ENCODE results near the gene FCN1.
"Not testable (repeated sequence)": the region's sequence is repeated elsewhere in the genome, so short reads cannot be mapped to it uniquely, and the experiment has no call there.

The FCN1 gene

DNA sequence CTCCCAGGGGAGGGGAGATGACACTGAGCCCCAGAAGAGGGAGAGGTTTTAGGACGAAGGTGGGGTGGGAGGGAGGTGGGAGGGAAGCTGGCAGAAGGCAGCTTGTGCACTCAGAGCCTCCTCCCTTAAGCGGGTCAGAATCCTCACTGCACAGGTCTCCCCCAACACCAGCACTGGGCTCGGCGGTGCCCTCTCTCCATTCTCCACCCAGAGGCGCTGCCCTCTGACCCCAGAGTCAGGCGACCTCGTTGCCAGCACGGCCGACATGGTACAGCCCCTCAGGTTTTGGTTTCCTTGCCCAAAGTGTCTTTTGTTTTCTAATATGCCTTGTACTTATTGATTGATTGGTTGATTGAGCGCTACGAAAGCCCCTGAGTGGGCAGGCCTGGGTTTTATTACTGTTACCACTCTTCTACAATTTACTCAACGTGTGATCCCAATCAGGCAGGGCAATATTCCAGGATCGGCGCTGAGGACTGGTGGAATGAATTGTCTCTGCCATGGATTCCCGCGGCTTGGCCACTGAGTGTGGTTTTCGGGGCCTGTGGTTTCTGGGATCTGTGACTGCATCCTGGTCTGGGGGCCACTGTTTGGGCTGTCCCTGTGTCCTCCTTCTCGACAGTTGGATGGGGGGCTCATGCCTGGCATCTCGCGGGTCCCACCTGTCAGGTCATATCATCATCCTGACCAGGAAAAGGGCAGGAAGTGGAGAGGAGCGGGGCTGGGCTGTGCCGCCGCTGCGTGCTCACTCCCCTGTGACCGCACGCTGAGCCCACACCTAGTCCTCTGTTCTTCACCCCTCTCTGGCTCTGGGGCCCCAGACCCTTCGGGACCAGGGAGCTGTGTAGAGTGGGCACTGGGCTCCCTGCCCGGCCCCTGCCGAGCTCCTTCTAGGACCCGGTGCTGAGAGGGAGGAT lies 46.7 kb downstream of the FCN1 start:
- no peak for DNase-seq

DNA sequence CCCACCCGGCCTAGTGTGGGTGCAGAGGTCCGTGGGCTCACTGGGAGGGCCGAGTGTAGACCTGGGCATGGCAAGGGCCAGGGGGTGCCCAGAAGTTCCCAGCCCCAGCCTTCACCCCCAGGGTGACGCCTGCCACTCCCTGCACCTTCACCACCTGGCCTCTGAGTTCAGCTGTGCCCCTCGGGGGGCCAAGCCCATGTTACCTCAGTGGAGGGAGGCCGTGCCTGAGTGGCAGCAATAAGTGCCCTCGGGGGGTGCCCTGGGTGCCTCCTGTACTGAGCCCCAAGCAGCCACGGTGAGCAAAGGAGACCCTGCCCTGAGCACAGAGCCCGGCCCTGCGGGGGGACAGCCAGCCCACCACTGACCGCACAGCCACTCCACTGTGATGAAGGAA lies 47.4 kb downstream of the FCN1 start:
- DNase-seq, result no peak

DNA sequence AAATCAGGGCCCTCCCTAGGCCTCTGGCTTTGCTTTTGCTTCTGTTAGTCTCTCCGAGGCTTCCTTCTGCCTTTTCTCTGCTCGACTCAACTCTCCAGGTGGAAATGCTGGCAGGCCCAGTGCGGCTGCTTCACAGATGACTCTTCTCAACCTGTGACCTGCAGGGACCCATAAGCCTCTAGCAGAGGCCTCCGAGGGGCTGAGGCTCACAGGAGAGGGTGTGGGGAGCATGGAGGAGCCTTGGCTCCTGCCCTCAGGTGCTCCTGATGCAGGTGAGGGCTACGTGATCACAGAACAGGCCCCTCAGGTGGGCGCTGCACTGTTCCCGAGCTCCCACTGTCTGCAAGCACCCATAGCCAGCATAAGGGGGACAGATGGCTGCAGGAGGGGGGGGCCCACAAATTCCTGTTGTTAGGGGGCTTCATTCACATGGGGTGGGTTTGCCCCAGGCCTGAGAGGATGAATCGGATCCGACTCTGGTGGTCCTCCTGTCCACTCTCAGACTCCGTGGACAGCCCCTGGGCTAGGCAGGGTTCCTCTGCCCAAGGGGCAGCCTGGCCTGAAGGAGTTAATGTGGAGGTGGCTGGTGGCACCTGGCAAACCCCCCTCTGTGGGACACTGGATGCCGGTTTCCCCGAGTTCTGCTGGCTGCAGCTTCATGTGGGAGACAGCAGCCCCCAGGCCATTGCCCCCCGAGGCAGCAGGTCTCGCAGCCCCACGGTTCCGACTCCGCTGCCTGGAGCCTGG lies 48.0 kb downstream of the FCN1 start:
- no peak for DNase-seq

DNA sequence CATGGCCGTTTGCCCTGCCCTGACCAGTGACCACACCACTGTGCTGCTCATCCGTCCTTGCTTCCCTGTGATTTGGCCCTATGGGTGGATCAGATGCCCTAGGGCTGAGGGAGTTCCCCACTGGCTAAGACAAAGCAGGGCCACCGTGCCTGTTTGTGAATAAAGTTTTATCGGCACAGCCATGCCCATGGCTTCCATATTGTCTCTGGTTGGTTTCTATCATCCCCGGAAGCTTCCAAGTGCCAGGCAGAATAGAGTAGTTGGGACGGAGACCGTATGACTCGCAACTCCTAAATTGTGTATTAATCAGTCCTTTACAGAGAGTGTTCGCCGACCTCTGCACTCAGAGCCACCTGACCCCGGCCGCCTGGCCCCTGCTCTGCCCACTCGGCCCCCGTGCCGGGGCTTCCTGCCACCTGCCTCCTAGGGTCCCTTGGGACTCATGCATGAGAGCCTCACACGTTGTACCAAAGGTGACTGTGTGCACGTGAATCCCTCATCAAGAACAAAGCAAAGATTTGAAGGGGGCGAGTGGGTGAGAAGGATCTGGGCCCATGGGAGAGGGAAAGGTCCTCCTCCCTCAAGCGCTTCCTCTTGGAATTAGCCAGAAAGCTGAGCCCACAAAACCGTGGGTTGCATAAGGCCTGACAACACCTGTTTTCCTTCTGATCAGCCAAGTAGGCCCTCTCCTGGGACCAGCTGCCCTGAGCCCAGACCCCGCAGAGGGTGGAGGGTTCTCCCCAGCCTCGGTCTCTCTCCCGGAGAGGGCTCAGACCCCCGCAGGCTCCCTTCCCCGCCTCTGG lies 48.8 kb downstream of the FCN1 start:
- no peak for DNase-seq

DNA sequence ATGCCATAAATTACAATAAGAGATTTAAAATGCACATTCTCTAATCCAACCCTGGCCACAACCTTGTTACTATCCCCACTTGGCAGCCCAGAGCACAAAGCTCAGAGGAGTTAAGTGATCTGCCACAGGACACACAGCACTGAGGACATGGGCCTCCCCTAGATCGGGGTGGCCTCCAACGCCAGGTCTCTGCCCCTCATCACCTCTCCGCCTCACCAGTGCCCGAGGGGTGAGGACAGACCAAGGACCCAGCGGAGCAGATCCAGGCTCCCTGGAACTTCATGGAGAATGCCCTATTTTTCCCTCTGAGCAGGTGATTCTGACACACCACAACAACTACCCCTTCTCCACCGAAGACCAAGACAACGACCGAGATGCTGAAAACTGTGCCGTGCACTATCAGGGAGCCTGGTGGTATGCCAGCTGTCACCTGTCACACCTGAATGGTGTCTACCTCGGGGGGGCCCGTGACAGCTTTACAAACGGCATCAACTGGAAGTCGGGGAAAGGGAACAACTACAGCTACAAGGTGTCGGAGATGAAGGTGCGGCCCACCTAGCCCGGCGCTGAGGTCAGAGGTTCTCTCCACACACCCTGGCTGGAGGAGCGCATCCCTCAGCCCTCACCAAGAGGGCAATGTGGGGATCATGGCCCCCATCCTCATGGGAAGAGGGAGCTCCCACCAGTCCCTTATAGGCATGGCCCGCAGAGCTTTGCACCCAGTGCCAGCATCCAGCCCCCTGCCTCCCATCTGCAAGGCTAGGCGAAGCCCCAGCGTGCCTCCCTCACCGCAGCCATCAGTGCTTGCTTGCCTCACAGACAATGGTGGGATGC lies 49.6 kb downstream of the FCN1 start:
- DNase-seq, result no peak

DNA sequence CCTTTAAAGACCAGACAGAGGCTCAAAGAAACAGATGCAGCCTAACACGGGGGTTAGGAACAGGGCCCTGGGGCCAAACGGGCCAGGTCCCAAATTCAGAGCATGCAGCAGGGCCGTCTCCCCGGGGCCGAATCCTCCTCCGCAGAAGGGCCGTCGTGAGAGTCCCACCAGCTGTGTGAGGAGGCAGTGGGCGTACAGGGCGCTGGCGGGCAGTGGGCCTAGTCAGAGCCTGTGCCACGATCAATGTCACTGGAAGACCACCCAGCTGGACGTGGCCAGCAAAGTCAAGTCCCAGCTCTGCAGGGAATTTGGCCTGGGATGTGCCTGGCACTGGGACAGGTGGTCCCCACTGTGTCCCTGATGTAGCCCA lies 52.9 kb downstream of the FCN1 start:
- DNase-seq, result no peak

DNA sequence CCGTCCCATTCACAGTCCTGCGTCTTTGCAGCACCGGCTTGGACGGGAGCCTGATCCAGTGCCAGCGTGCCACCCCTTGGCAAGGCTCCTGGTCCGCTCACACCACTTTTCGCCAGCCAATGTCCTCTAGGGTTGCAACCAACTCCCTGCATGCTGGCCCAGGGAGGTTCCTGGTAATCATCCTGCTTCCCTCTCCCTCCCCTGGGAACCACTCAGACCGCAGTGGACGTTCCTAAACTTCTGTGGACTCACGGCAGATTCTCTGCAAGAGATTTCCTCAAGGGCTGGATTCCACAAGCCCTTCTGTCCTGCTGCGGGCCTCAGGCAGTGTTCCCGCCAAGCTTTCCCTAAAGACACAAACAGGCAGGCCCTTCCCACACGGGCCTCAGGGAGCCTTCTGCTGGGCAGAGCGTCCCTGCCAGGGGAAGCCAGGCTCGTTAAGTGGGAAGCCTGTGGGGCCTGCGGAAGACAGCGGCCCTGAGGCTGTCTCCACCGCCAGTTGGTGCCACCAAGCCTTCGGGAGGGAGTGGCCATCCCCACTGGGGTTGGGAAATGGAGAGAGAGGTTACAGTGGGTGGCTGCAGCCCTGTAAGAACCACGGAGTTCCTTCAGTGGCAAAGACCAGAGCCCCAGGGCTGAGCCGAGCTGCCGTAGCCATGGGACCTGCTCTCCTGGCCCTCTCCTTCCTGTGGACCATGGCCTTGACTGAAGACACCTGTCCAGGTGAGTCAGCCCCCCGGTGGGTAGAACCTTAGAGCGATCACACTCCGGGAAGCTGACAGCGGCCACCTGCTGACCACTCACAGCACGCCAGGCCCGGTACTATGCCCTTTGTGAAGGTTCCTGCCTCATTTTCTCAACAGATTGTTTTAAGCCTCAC lies 53.5 kb downstream of the FCN1 start:
- DNase-seq, result no peak

DNA sequence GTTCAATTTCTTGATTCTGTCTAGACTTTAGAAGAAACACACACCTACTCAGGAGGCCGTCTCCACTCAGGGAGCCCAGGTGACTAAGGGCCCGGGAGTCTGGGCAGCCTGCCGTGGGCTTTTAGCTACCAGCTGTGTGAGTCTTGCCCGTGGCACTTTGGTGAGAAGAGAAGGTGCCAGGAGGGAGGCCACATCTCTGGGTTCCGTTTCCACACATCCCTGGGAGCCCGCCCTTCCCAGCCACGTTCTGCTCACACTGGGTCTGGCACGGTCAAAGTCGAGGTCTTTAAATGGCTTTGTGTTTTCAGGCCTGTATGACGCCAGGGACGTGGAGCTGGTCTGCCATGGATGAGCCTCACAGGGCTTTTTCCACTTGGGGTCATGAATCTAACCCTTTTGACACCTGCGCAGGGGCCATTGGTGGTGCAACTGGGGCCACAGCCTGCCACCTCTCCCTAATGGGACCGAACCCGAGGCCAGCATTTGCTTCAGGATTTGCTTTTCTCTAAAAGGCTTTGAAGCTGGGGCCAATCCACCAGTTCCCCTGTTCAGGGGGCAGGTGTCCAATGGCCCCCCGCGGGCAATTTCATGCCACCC lies 54.3 kb downstream of the FCN1 start:
- DNase-seq, result no peak

DNA sequence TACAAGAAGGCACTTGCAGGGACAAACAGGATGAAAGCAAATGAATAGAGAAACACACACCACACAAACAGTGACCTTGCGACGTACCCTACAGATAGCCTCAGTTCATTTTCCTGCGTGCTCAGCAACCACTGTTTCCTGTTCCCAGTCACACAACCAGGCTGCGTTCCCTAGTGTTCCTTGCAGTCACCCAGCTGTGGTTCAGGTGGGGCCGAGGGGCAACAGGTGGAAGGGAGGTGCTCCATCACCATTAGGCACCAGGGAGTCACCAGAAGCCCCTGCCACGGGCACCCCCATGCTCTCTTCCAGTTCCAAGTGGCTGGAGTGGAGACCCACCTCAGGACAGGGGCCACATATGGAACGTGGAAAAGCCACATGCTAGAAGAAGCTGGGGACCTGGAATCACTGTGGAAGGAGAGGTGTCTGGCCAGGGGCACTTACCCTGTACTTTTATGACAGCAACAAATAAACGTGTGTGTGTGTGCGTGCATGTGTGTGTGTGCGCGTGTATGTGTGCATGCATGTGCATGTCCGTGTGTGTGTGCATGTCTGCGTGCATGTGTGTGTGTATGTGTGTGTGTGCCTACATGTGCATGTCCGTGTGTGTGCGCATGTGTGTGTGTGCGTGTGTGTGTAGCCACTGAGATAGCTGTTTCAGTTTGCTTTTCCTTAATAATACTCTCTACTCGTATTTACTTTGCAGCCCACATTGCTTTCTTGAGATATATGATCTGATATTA lies 55.9 kb downstream of the FCN1 start:
- DNase-seq, result no peak

DNA sequence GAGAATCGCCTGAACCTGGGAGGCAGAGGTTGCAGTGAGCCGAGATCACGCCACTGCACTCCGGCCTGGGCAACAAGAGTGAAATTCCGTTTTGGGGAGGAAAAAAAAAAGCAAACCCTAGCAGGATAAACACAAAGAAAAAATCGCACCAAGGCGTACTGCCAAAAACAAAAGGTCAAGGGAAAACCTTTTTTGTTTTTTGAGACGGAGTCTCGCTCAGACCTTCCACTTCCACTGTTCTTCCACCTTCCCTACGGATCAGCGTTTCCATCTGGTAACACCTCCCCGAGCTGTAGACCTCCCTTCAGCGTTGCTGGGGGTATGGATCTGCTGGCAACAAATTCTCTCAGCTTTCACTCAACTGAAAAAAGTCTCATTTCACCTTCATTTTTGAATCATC lies 57.2 kb downstream of the FCN1 start:
- DNase-seq, result no peak

DNA sequence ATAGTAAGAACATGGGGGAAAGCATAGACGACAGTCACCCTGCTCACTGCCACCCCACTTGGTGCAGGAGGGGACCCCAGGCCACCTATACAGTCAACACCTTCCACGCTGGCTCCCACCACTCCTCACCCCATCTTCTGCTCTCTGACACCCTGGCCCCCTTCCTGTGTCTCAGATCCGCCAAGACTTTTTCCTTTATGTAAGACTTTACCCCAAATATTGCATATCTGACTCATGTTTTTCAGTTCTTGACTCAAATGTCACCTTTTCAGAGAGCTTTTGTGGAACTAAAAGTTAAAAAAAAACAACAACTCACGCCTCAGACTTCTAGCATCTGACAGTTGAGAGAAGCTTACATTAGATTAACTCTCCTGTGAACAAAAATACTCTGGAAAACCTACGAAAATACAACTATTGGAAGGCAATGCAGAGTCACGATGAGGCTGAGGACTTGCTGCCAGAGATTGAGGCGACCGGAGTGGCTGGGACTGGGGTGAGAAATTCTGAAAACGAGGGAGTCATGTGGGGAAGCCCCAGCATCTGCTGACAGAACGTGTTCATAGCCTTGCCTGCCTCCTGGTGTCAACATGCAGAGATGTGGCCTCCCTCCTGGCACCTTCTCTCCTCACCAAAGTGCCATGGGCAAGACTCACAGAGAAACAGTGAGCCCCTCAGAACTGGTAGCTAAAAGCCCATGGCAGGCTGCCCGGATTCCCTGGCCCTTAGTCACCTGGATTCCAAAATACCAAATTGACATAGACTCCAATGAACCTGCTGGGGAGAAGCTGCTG lies 59.5 kb downstream of the FCN1 start:
- DNase-seq, result peak; percentile 2

DNA sequence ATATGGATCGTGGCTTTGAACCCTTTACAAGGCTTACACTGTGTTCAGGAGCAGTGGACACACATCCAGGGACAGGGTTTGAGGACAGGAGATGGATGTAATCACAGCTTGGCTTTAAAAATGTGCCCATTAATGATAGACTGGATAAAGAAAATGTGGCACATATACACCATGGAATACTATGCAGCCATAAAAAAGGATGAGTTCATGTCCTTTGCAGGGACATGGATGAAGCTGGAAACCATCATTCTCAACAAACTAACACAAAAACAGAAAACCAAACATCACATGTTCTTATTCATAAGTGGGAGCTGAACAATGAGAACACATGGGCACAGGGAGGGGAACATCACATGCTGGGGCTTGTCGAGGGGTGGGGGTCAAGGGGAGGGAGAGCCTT lies 60.3 kb downstream of the FCN1 start:
- DNase-seq, result not testable (repeated sequence)

DNA sequence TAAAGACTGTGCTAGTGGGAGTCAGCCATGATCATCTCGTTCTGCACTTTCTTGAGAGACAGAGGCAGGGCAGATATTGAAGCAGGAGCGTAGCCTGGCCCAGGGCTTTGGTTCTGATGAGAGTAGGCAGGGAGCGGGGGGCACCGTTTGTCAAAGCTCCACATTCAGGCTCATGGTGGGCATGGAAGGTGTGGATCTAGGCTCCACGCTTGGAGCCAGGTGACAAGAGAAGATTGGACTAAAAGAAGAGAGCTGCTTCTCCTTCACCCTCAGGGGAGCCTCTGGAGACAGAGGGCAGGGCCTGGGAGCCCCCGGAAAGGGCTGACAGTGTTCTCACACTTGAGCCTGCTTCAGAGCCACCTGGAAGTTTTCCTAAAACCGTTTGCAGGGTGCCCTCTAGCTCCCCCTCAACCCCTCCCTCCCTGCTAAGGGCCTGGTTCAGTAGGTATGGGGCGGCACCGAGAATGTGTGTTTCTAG lies 61.8 kb downstream of the FCN1 start:
- DNase-seq, result no peak

Data from NCI-H1105 treated with DMSO at 0.1 percent for 48 hours (cell line).